Natural killer cell (primary cell): ENCODE results near the gene CNTROB. TPM values are rescaled to one million over a fixed set of nuclear protein-coding genes. Genes with fewer than 3 reads are reported as not detected.
A peak's percentile ranks its signal among the peaks of the same experiment; 100 is the strongest.

Experiments used
- ATAC-seq, 3 donors: fragments of 150-1000 bp in 2 of 3; fragments of 200-7000 bp in 1 of 3; cut with Tn5 transposase; 1 replicate in 1 of 3; 2 replicates in 2 of 3; pipeline ENCODE4 v1.10.0; 2021; ENCODE audit warnings: mild to moderate bottlenecking in 2 of 3, moderate library complexity in 2 of 3
- DNase-seq, 2 donors: peaks; one replicate each; pipeline versions ENCODE4 v3.0.0 to v3.0.0-alpha.2; 2013 to 2021; ENCODE audit warnings: mixed read lengths in 1 of 2
- H3K27ac ChIP-seq: one replicate; pipeline ENCODE4 v1.5.1; 2013; ENCODE audit warnings: mild to moderate bottlenecking, low read length
- H3K27me3 ChIP-seq: one replicate; pipeline ENCODE4 v1.6.1; 2013; ENCODE audit warnings: low read length; ENCODE audit not compliant: control insufficient read depth, insufficient read depth
- H3K36me3 ChIP-seq: one replicate; pipeline ENCODE4 v1.6.1; 2013; ENCODE audit warnings: low read length; ENCODE audit not compliant: control insufficient read depth, insufficient read depth
- H3K4me1 ChIP-seq: one replicate; pipeline ENCODE4 v1.6.1; 2013; ENCODE audit warnings: low read length; ENCODE audit not compliant: control insufficient read depth, insufficient read depth
- H3K4me3 ChIP-seq: one replicate; pipeline ENCODE4 v1.5.1; 2013; ENCODE audit warnings: low read length
- H3K9me3 ChIP-seq: one replicate; pipeline ENCODE4 v1.6.1; 2013; ENCODE audit warnings: low read length; ENCODE audit not compliant: control insufficient read depth, insufficient read depth
- H3K27ac Mint-ChIP-seq, 2 donors: one replicate each; pipeline ENCODE4 v1.8.0; 2022; ENCODE audit warnings: mild to moderate bottlenecking in 2 of 2, mixed read lengths in 2 of 2, moderate library complexity in 1 of 2
- H3K27me3 Mint-ChIP-seq, 2 donors: one replicate each; pipeline ENCODE4 v1.8.0; 2022; ENCODE audit warnings: low read depth in 2 of 2, mixed read lengths in 2 of 2
- H3K36me3 Mint-ChIP-seq: one replicate; pipeline ENCODE4 v1.8.0; 2022; ENCODE audit warnings: mixed read lengths
- H3K4me1 Mint-ChIP-seq, 2 donors: one replicate each; pipeline ENCODE4 v1.8.0; 2022; ENCODE audit warnings: mixed read lengths in 2 of 2
- H3K4me3 Mint-ChIP-seq: one replicate; pipeline ENCODE4 v1.8.0; 2022; ENCODE audit warnings: mild to moderate bottlenecking, moderate library complexity, mixed read lengths
- H3K9me3 Mint-ChIP-seq, 2 donors: one replicate each; pipeline ENCODE4 v1.8.0; 2022; ENCODE audit warnings: mixed read lengths in 2 of 2
- WGBS: methylation state at CpG from one replicate; pipeline ENCODE4 v1.1.7; 2013; ENCODE audit warnings: missing lambda C conversion rate; ENCODE audit not compliant: insufficient coverage; 5-methylcytosine and 5-hydroxymethylcytosine counted together
- intact Hi-C: fragments of 100-400 bp; cut with micrococcal nuclease; formaldehyde crosslinking; loops from one replicate; pipeline ENCODE4 v1.14.2; 2022
- total RNA-seq, 4 donors: library from RNA; stranded (reverse); fragments of 120-200 nt in 1 of 4; gene quantifications; one replicate each; pipeline versions ENCODE4 v1.2.3 to v1.2.4, GENCODE V29; 2013 to 2022
- TF ChIP-seq, protein P1 (sequence below): fragments of 200-600 bp; IDR thresholded peaks from one replicate; pipeline ENCODE4 v1.8.0; 2022; ENCODE audit warnings: antibody characterized with exemption

Gene CNTROB
- total RNA-seq, 3 donors from 2014 or later (not counting 1 experiment from before 2014, with no cell fraction given) = 36.3 to 49.8 (median 45.2) TPM

DNA sequence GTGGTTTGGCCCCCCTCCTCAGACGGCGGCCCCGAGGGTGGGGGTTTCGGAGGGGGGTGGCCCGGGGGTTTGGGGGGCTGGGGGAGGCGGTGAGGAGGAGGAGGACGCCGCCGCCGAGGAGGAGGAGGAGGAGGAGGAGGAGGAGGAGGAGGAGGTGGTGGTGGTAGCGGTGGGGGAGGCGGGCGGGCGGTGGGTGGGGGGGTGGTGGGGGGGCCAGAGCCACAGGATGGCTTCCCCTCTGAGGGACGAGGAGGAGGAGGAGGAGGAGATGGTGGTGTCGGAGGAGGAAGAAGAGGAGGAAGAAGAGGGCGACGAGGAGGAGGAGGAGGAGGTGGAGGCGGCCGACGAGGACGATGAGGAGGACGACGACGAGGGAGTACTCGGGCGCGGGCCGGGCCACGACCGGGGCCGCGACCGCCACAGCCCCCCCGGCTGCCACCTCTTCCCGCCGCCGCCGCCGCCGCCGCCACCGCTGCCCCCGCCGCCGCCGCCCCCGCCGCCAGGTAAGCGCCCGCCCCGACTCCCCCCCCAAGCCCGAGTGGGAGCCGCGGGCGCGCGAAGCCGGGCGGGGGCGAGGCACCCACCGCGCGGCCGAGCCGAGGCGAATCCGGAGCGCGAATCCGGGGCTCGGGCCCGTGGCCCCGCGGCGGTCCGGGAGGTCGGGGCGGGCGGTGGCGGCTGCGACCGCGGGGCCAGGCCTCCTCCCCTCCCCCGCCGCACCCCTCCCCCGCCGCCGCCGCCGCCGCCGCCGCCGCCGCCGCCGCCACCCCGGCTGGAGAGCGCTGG lies 47.2 kb upstream of the CNTROB start:
- H3K4me3 ChIP-seq = peak overlapping the region; percentile 71
- Mint-ChIP-seq H3K4me1 (no peaks in the 10 kb centered on the region), H3K9me3 (no peaks in the 10 kb centered on the region), H3K4me3 (peak overlapping the region; percentile 80), H3K27me3 (no peaks in the 10 kb centered on the region), H3K27ac (peak overlapping the region in 1 of 2 donors; percentile 76), H3K36me3 (no peaks in the 10 kb centered on the region)
- TF ChIP-seq, protein P1, sequence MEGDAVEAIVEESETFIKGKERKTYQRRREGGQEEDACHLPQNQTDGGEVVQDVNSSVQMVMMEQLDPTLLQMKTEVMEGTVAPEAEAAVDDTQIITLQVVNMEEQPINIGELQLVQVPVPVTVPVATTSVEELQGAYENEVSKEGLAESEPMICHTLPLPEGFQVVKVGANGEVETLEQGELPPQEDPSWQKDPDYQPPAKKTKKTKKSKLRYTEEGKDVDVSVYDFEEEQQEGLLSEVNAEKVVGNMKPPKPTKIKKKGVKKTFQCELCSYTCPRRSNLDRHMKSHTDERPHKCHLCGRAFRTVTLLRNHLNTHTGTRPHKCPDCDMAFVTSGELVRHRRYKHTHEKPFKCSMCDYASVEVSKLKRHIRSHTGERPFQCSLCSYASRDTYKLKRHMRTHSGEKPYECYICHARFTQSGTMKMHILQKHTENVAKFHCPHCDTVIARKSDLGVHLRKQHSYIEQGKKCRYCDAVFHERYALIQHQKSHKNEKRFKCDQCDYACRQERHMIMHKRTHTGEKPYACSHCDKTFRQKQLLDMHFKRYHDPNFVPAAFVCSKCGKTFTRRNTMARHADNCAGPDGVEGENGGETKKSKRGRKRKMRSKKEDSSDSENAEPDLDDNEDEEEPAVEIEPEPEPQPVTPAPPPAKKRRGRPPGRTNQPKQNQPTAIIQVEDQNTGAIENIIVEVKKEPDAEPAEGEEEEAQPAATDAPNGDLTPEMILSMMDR = no peak
- ATAC-seq (peak; percentile 0 to 6 (median 2)), DNase-seq (peak; percentile 58 to 64)
- intact Hi-C loops = loop anchor here (5.0 kb wide), 1 partner anchor 48 kb away; the partner anchor contains the start of genes CNTROB and TRAPPC1
- H3K36me3 ChIP-seq = peaks cover 21% of the 10 kb centered on the region
- H3K4me1 ChIP-seq = peaks cover 46% of the 10 kb centered on the region
- 3% methylated on average over 72 of the region's 100 CpGs for WGBS
- peak overlapping the region; percentile 82 for H3K27ac ChIP-seq
- H3K27me3 ChIP-seq = no peaks in the 10 kb centered on the region
- H3K9me3 ChIP-seq = no peaks in the 10 kb centered on the region

DNA sequence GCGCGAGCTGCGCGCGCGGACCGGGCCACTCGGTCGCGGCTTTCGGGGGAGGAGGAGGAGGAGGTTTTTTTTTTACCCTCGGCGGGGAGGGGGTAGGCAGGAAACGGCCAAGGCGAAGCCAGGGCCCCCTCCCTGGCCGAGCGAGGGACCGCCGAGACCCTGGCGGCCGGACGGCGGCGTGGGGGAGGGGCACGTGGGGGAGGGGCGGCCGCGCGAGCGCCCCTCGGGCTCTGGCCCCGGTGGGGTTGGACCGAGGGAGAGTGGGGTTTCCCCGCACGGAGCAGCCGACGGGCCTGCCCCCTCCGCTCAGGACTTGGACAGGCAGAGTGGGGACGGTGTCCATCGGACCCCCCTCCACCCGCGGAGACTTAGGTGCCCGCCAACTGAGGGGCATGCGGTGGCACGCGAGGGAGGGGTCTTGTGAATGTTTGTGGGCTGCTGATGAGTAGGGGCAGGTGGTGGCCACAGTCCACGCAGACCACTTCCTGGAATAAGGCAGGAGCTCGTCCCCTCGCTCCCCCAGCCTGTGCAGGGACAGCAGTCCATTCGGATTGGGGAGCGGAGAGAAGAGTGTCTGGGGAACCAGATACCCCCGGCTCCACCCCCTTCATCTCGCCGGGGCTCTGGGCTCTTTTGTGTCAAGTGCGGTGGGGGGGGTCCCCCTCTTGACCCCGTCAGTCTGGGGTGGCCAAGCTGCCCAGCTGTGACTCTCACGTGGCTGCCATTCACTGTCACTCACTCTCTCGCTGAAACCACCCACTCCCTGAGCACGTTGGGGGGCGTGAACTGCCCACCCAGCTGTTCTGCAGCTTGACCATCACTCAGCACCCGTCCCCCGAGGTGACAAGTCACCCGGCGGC lies 46.4 kb upstream of the CNTROB start:
- WGBS = under 1% methylated on average over 64 of the region's 64 CpGs
- Histone ChIP-seq H3K27me3 (no peaks in the 10 kb centered on the region), H3K9me3 (no peaks in the 10 kb centered on the region), H3K4me3 (peak overlapping the region; percentile 71), H3K27ac (peak overlapping the region; percentile 82), H3K36me3 (peaks cover 22% of the 10 kb centered on the region), H3K4me1 (peaks cover 46% of the 10 kb centered on the region)
- Mint-ChIP-seq H3K9me3 (no peaks in the 10 kb centered on the region), H3K27ac (no peak overlapping the region), H3K4me1 (no peaks in the 10 kb centered on the region), H3K4me3 (peak overlapping the region; percentile 50), H3K27me3 (no peaks in the 10 kb centered on the region), H3K36me3 (no peaks in the 10 kb centered on the region)
- DNase-seq (peak; percentile 62 to 68), ATAC-seq (peak; percentile 21 to 39 (median 32))
- intact Hi-C loops = loop anchor here (2.0 to 5.0 kb wide), 3 partner anchors 43 to 51 kb away; partner anchors contain the start of genes CNTROB, KDM6B and TRAPPC1
- TF ChIP-seq, protein P1 = no peak

DNA sequence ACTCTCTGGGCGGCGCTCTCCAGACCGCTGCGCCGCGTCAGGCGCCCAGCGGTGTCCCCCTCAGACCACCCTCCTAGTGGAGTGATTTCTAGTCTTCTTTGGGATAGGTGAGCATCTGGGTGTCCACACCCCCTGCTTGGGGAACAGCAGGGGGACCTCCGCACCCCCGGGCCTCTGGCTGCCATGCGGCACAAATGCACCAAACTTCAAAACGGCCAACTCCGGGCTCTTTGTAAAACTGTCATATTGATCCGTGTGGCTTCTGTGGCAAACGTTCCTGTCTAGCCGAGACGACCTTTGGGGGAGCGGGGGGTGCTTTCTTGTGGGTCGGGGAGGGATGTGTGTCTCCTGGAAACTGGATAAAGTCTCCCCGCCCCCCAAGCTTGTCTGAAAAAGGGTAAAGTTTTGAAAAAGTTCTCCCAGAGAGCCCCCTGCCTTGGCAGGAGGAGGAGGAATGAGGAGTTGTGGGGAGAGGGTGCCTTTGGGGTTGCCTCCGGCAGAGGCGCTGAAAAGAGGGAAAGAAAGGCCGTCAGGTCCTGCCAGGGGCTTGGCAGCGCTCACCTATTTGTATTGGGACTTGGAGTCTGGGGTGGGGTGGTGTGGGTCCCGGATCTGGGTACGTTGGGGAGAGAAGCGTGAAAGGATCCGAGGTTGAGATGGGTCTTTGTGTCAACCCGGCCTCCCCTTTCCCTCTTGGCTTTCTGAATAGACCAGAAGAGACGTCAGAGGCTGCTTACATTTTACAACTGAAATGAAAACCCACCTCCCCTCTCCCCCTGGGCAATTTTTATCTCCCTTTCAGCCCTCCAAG lies 45.6 kb upstream of the CNTROB start:
- Histone ChIP-seq H3K27me3 (no peaks in the 10 kb centered on the region), H3K4me1 (peaks cover 46% of the 10 kb centered on the region), H3K9me3 (no peaks in the 10 kb centered on the region), H3K27ac (peak overlapping the region; percentile 82), H3K4me3 (peak overlapping the region; percentile 71), H3K36me3 (peaks cover 26% of the 10 kb centered on the region)
- no peaks in the 10 kb centered on the region for H3K4me1 Mint-ChIP-seq
- DNase-seq (peak; percentile 44 to 77), ATAC-seq (peak in 1 of 3 donors; percentile 3)
- under 1% methylated on average over 25 of the region's 30 CpGs for WGBS
- intact Hi-C loops = loop anchor here (1.0 to 5.0 kb wide), 4 partner anchors 29 to 52 kb away; partner anchors contain the start of genes CNTROB, KDM6B, NAA38 and TRAPPC1
- TF ChIP-seq, protein P1 = no peak
- H3K27ac Mint-ChIP-seq = no peak overlapping the region
- no peaks in the 10 kb centered on the region for H3K9me3 Mint-ChIP-seq
- H3K4me3 Mint-ChIP-seq = no peak overlapping the region
- H3K27me3 Mint-ChIP-seq = no peaks in the 10 kb centered on the region
- H3K36me3 Mint-ChIP-seq = no peaks in the 10 kb centered on the region
